ENCODE measurements around the gene C18orf32.
"Not testable (repeated sequence)": the region's sequence is repeated elsewhere in the genome, so short reads cannot be mapped to it uniquely, and the experiment has no call there.

Gene C18orf32

GRCh38 chr18:49525981-49526380, 38.9 kb upstream of the C18orf32 start:
- ChIA-PET CTCF (no interaction called here), POLR2A (no interaction called here)
- no peak for DNase-seq (ENCODE audit: extremely low spot score)
- TF ChIP-seq BHLHE40 (IDR thresholded peaks at IDR 0.05; ENCODE audit: borderline replicate concordance) (no peak), L3MBTL2 (conservative IDR thresholded peaks at IDR 0.05) (no peak), LEF1 (IDR thresholded peaks at IDR 0.05; ENCODE audit: borderline replicate concordance) (no peak), TARDBP (IDR thresholded peaks at IDR 0.05) (no peak), FOXK2 (IDR thresholded peaks at IDR 0.05) (no peak)

- ChIA-PET CTCF (no interaction called here), POLR2A (interaction anchor here (1.1 kb wide), 1 partner anchor 12 kb away, joined by 3 read pairs; no protein-coding TSS in a partner anchor)
Measured at GRCh38 chr18:49524951-49525350, 37.9 kb upstream of the C18orf32 start.

GRCh38 chr18:49524349-49524748, 37.3 kb upstream of the C18orf32 start:
- POLR2A ChIA-PET, result interaction anchor here (1.1 kb wide), 1 partner anchor 12 kb away, joined by 3 read pairs; no protein-coding TSS in a partner anchor
- DNase-seq (ENCODE audit: extremely low spot score), result no peak
- CTCF ChIA-PET, result no interaction called here

More at GRCh38 chr18:49524951-49525350, 37.9 kb upstream of the C18orf32 start:
- no peak for DNase-seq (ENCODE audit: extremely low spot score)
- TF ChIP-seq NFRKB (IDR thresholded peaks at IDR 0.05) (no peak), TARDBP (IDR thresholded peaks at IDR 0.05) (no peak), PKNOX1 (IDR thresholded peaks at IDR 0.05) (no peak), HDGF (IDR thresholded peaks at IDR 0.05; ENCODE audit: borderline replicate concordance) (no peak), SUZ12 (IDR thresholded peaks at IDR 0.05) (no peak), FOXK2 (IDR thresholded peaks at IDR 0.05) (no peak), L3MBTL2 (conservative IDR thresholded peaks at IDR 0.05) (no peak), LEF1 (IDR thresholded peaks at IDR 0.05; ENCODE audit: borderline replicate concordance) (no peak)

GRCh38 chr18:49523580-49524093, 36.6 kb upstream of the C18orf32 start:
- POLR2A ChIA-PET, CTCF ChIA-PET: not testable (repeated sequence)

More at GRCh38 chr18:49524349-49524748, 37.3 kb upstream of the C18orf32 start:
- no peak for TF ChIP-seq ARNT (IDR thresholded peaks at IDR 0.05)
- TF ChIP-seq SP1 (IDR thresholded peaks at IDR 0.05), result no peak
- TF ChIP-seq PKNOX1 (IDR thresholded peaks at IDR 0.05), result no peak
- no peak for TF ChIP-seq FOXM1 (IDR thresholded peaks at IDR 0.05; ENCODE audit: borderline replicate concordance)
- no peak for TF ChIP-seq LEF1 (IDR thresholded peaks at IDR 0.05; ENCODE audit: borderline replicate concordance)
- no peak for TF ChIP-seq CTBP1 (IDR thresholded peaks at IDR 0.05; ENCODE audit: borderline replicate concordance)
- TF ChIP-seq NFRKB (IDR thresholded peaks at IDR 0.05), result no peak

GRCh38 chr18:49521216-49521835, 34.3 kb upstream of the C18orf32 start:
- CTCF ChIA-PET, result interaction anchor here (0.7 kb wide), 1 partner anchor 98 kb away, joined by 4 read pairs; no protein-coding TSS in a partner anchor
- POLR2A ChIA-PET, result no interaction called here
- no peak for DNase-seq (ENCODE audit: extremely low spot score)
- TF ChIP-seq SP1 (IDR thresholded peaks at IDR 0.05) (no peak), HDGF (IDR thresholded peaks at IDR 0.05; ENCODE audit: borderline replicate concordance) (no peak), FOXA1 (IDR thresholded peaks at IDR 0.05) (no peak), L3MBTL2 (conservative IDR thresholded peaks at IDR 0.05) (no peak), ELF4 (IDR thresholded peaks at IDR 0.05) (no peak), CTBP1 (IDR thresholded peaks at IDR 0.05; ENCODE audit: borderline replicate concordance) (no peak), PKNOX1 (IDR thresholded peaks at IDR 0.05) (no peak), TARDBP (IDR thresholded peaks at IDR 0.05) (no peak), NFRKB (IDR thresholded peaks at IDR 0.05) (no peak), ZNF384 (IDR thresholded peaks at IDR 0.05) (no peak), SUZ12 (IDR thresholded peaks at IDR 0.05) (no peak), BHLHE40 (IDR thresholded peaks at IDR 0.05; ENCODE audit: borderline replicate concordance) (no peak), FOXM1 (IDR thresholded peaks at IDR 0.05; ENCODE audit: borderline replicate concordance) (no peak), ARNT (IDR thresholded peaks at IDR 0.05) (no peak)

More at GRCh38 chr18:49523580-49524093, 36.6 kb upstream of the C18orf32 start:
- DNase-seq (ENCODE audit: extremely low spot score), result not testable (repeated sequence)

- no peak for DNase-seq (ENCODE audit: extremely low spot score)
- TF ChIP-seq FOXM1 (IDR thresholded peaks at IDR 0.05; ENCODE audit: borderline replicate concordance) (no peak), TARDBP (IDR thresholded peaks at IDR 0.05) (no peak), FOXA1 (IDR thresholded peaks at IDR 0.05) (no peak), ELF4 (IDR thresholded peaks at IDR 0.05) (no peak), SP1 (IDR thresholded peaks at IDR 0.05) (no peak), BHLHE40 (IDR thresholded peaks at IDR 0.05; ENCODE audit: borderline replicate concordance) (no peak), PKNOX1 (IDR thresholded peaks at IDR 0.05) (no peak), ARNT (IDR thresholded peaks at IDR 0.05) (no peak), LEF1 (IDR thresholded peaks at IDR 0.05; ENCODE audit: borderline replicate concordance) (no peak), CTBP1 (IDR thresholded peaks at IDR 0.05; ENCODE audit: borderline replicate concordance) (0 out of 2 replicates have a peak, but pooled peaks have one; percentile 13), ZNF384 (IDR thresholded peaks at IDR 0.05) (0 out of 2 replicates have a peak, but pooled peaks have one; percentile 2), NFRKB (IDR thresholded peaks at IDR 0.05) (no peak)
- ChIA-PET CTCF (interaction anchor here (0.7 kb wide), 1 partner anchor 99 kb away, joined by 4 read pairs; no protein-coding TSS in a partner anchor), POLR2A (no interaction called here)
Measured at GRCh38 chr18:49520661-49521145, 33.7 kb upstream of the C18orf32 start.
